ENCODE measurements around the gene GRAMD2A. TPM values are rescaled to one million over a fixed set of nuclear protein-coding genes. Genes with fewer than 3 reads are reported as not detected.

The GRAMD2A gene
- total RNA-seq, 4 donors from 2014 or later, result 1.1 to 2.9 (median 2.2) TPM

GRCh38 chr15:72175186-72176044, 22.2 kb downstream of the GRAMD2A start:
- no peak for TF ChIP-seq POLR2A (IDR thresholded peaks at IDR 0.05)
- TF ChIP-seq CTCF (IDR thresholded peaks at IDR 0.05), result no peak
- 89 to 91% methylated on average over 15 of the region's 15 CpGs for WGBS, 2 donors
- DNase-seq (ENCODE audit: low spot score in 2 of 2), result no peak

GRCh38 chr15:72174551-72175165, 22.9 kb downstream of the GRAMD2A start:
- peaks cover 0 to 28% (median 22%) of the 10 kb centered on the region in 4 donors for H3K4me1 ChIP-seq
- 69 to 77% methylated on average over 5 of the region's 5 CpGs for WGBS, 2 donors
- no peaks in the 10 kb centered on the region for H3K27me3 ChIP-seq
- no peaks in the 10 kb centered on the region for H3K9me3 ChIP-seq
- TF ChIP-seq EP300 (IDR thresholded peaks at IDR 0.05), result no peak
- TF ChIP-seq POLR2A (IDR thresholded peaks at IDR 0.05), result no peak
- no peak for TF ChIP-seq CTCF (IDR thresholded peaks at IDR 0.05)
- DNase-seq (ENCODE audit: low spot score in 2 of 2), result no peak
- H3K36me3 ChIP-seq, result no peaks in the 10 kb centered on the region
- no peak overlapping the region for H3K27ac ChIP-seq
- no peak overlapping the region for H3K4me3 ChIP-seq

More at GRCh38 chr15:72175186-72176044, 22.2 kb downstream of the GRAMD2A start:
- H3K27ac ChIP-seq, result peak overlapping the region in 2 of 4 donors; percentile 29 to 62
- H3K36me3 ChIP-seq, result no peaks in the 10 kb centered on the region
- no peak overlapping the region for H3K4me3 ChIP-seq
- H3K9me3 ChIP-seq, result no peaks in the 10 kb centered on the region
- no peaks in the 10 kb centered on the region for H3K27me3 ChIP-seq
- peaks cover 0 to 34% (median 24%) of the 10 kb centered on the region in 4 donors for H3K4me1 ChIP-seq

GRCh38 chr15:72173864-72174550, 23.6 kb downstream of the GRAMD2A start:
- Histone ChIP-seq H3K4me3 (no peak overlapping the region), H3K27me3 (no peaks in the 10 kb centered on the region), H3K4me1 (peaks cover 0 to 28% (median 20%) of the 10 kb centered on the region in 4 donors), H3K36me3 (no peaks in the 10 kb centered on the region), H3K27ac (no peak overlapping the region), H3K9me3 (no peaks in the 10 kb centered on the region)
- DNase-seq (ENCODE audit: low spot score in 2 of 2), result no peak
- TF ChIP-seq CTCF (IDR thresholded peaks at IDR 0.05), result no peak
- no peak for TF ChIP-seq POLR2A (IDR thresholded peaks at IDR 0.05)
- no peak for TF ChIP-seq EP300 (IDR thresholded peaks at IDR 0.05)
- WGBS, 2 donors, result 90 to 95% methylated on average over 12 of the region's 12 CpGs

GRCh38 chr15:72173401-72173800, 24.2 kb downstream of the GRAMD2A start:
- H3K36me3 ChIP-seq, result no peaks in the 10 kb centered on the region

More at GRCh38 chr15:72173401-72173800, 24.2 kb downstream of the GRAMD2A start:
- Histone ChIP-seq H3K4me1 (peaks cover 0 to 29% (median 23%) of the 10 kb centered on the region in 4 donors), H3K9me3 (no peaks in the 10 kb centered on the region), H3K27me3 (no peaks in the 10 kb centered on the region), H3K27ac (no peak overlapping the region), H3K4me3 (no peak overlapping the region)
- DNase-seq (ENCODE audit: low spot score in 2 of 2), result no peak
- WGBS, 2 donors, result 90 to 95% methylated on average over 6 of the region's 6 CpGs
- TF ChIP-seq EP300 (IDR thresholded peaks at IDR 0.05) (no peak), POLR2A (IDR thresholded peaks at IDR 0.05) (no peak), CTCF (IDR thresholded peaks at IDR 0.05) (no peak)

Measured in tibial nerve (tissue), 4 donors.